Common myeloid progenitor, CD34-positive (primary cell): Measurements from ENCODE around the gene TOP2B.

Experiments
- CTCF ChIA-PET: fragments of 350-600 bp; sonication (Branson Sonifier 250); formaldehyde crosslinking; loops from one replicate; lab custom pipeline; 2021; ENCODE audit warnings: antibody characterized with exemption; lab: Charles Lee
- POLR2A ChIA-PET: fragments of 350-600 bp; sonication (Branson Sonifier 250); formaldehyde crosslinking; loops from one replicate; lab custom pipeline; 2021; ENCODE audit warnings: antibody characterized with exemption; lab: Charles Lee
- DNase-seq, 3 donors: peaks; one replicate each; pipeline versions ENCODE4 v3.0.0 to v3.0.0-alpha.2; 2013
- H3K27ac ChIP-seq, 2 experiments: 1 replicate in 1 of 2; 2 replicates in 1 of 2; pipeline ENCODE4 v1.7.0; 2013; ENCODE audit warnings: inconsistent platforms in 2 of 2, low read length in 2 of 2, mild to moderate bottlenecking in 2 of 2, low read depth in 1 of 2, moderate library complexity in 1 of 2; ENCODE audit not compliant: severe bottlenecking in 2 of 2, insufficient read depth in 1 of 2, poor library complexity in 1 of 2
- H3K27me3 ChIP-seq, 5 experiments: replicated peaks in 2 of 5; 1 replicate in 3 of 5; 2 replicates in 2 of 5; pipeline versions ENCODE4 v1.6.1 to v1.7.0; 2013; ENCODE audit warnings: low read length in 4 of 5, mild to moderate bottlenecking in 2 of 5, moderate library complexity in 2 of 5, inconsistent platforms in 1 of 5; ENCODE audit not compliant: insufficient read depth in 5 of 5, control insufficient read depth in 4 of 5
- H3K36me3 ChIP-seq, 4 experiments: 1 replicate in 2 of 4; 2 replicates in 2 of 4; pipeline versions ENCODE4 v1.6.1 to v1.7.0; 2013; ENCODE audit warnings: low read length in 3 of 4, control low read depth in 1 of 4, mild to moderate bottlenecking in 1 of 4; ENCODE audit not compliant: control insufficient read depth in 4 of 4, insufficient read depth in 4 of 4
- H3K4me1 ChIP-seq, 4 experiments: 1 replicate in 3 of 4; 2 replicates in 1 of 4; pipeline versions ENCODE4 v1.6.1 to v1.7.1; 2013; ENCODE audit warnings: low read length in 3 of 4, mild to moderate bottlenecking in 3 of 4, control low read depth in 1 of 4, inconsistent platforms in 1 of 4, moderate library complexity in 1 of 4; ENCODE audit not compliant: control insufficient read depth in 4 of 4, insufficient read depth in 4 of 4; ENCODE audit errors: control extremely low read depth in 1 of 4
- H3K4me3 ChIP-seq, 7 experiments: 1 replicate in 4 of 7; 2 replicates in 3 of 7; pipeline versions ENCODE4 v1.5.1 to v1.7.0; 2013; ENCODE audit warnings: mild to moderate bottlenecking in 7 of 7, low read length in 6 of 7, moderate library complexity in 6 of 7, inconsistent platforms in 2 of 7, low read depth in 2 of 7, control low read depth in 1 of 7; ENCODE audit not compliant: insufficient read depth in 4 of 7, control insufficient read depth in 1 of 7; ENCODE audit errors: extremely low read depth in 1 of 7
- H3K9me3 ChIP-seq, 5 experiments: 1 replicate in 4 of 5; 2 replicates in 1 of 5; pipeline versions ENCODE4 v1.6.1 to v1.7.1; 2013; ENCODE audit warnings: low read length in 4 of 5, mild to moderate bottlenecking in 2 of 5, inconsistent platforms in 1 of 5, low read depth in 1 of 5, moderate library complexity in 1 of 5; ENCODE audit not compliant: control insufficient read depth in 4 of 5, insufficient read depth in 2 of 5; ENCODE audit errors: control extremely low read depth in 1 of 5
- WGBS: methylation state at CpG from one replicate; pipeline ENCODE4 v1.1.5; 2013; ENCODE audit not compliant: insufficient coverage; 5-methylcytosine and 5-hydroxymethylcytosine counted together

TOP2B gene

DNA sequence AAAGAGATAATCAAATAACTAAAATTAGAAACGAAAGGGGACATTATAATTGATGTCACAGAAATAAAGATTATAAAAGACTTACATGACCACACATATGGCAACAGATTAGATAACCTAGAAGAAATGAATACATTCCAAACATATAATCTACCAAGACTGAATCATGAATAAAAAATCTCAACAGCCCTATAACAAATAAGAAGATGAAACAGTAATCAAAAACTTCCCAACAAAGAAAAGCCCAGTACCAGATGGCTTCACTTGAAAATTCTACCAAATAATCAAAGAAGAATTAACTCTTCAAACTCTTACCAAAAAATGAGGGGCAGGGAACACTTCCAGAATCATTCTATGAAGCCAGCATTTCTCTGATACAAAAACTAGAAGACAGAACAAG lies 11.8 kb downstream of the TOP2B start:
- WGBS, result no CpG with 5 or more reads among the region's 1 CpG
- peaks cover 0 to 11% (median 4%) of the 10 kb centered on the region in 4 experiments for H3K4me1 ChIP-seq
- CTCF ChIA-PET, result no interaction called here

DNA sequence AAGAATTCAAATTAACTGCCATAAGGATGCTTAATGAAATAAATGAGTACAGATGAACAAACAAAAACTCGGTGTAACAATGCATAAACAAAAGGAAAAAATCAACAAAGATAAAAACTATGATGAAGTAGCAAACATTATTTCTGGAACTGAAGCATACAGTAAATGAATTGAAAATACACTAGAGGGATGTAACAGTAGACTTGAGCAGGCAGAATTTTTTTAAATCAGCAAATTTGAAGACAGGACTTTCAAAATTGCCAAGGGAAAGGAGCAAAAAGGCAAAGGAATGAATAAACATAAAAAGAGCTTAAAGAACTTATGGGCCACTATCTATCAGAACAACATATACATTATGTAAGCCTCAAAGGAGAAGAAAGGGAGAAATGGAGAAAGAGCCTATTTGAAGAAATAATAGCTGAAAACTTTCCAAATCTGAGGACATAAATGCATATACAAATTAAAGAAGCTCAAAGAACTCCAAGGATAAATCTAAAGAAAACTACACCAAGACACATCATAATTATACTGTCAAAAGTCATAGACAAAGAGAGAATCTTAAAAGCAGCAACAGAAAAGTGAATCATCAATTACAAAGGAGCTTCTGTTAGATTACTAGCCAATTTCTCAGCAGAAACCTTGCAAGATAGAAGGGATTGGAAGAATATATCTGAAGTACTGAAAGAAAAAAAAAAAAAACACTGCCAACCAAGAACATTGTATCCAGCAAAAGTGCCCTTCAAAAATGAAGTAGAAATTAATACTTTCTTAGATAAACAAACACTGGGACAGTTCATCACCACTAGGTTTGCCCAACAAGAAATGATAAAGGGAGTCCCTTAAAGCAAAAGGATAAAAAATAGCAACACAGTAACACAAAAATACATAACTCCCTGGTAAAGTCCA lies 15.5 kb downstream of the TOP2B start:
- no CpG with 5 or more reads among the region's 1 CpG for WGBS
- Histone ChIP-seq H3K36me3 (peaks cover 3 to 12% (median 8%) of the 10 kb centered on the region in 4 experiments), H3K27ac (no peak overlapping the region), H3K4me3 (no peak overlapping the region), H3K4me1 (peaks cover 0 to 7% (median 2%) of the 10 kb centered on the region in 4 experiments), H3K27me3 (no peaks in the 10 kb centered on the region), H3K9me3 (peaks cover 4 to 21% (median 7%) of the 10 kb centered on the region in 5 experiments)
- CTCF ChIA-PET, result interaction anchor here (1.4 to 6.9 kb wide), 9 partner anchors 8 to 206 kb away, joined by 4 to 76 read pairs (median 11); no protein-coding TSS in a partner anchor
- POLR2A ChIA-PET, result no interaction called here
- DNase-seq, result peak in 2 of 3 donors; percentile 51 to 60

More for the DNA sequence above, 11.8 kb downstream of the TOP2B start:
- Histone ChIP-seq H3K4me3 (no peak overlapping the region), H3K36me3 (peaks cover 2 to 9% (median 5%) of the 10 kb centered on the region in 4 experiments), H3K27me3 (no peaks in the 10 kb centered on the region), H3K27ac (no peak overlapping the region), H3K9me3 (peaks cover 4 to 21% (median 7%) of the 10 kb centered on the region in 5 experiments)
- POLR2A ChIA-PET, result no interaction called here
- DNase-seq, result no peak

DNA sequence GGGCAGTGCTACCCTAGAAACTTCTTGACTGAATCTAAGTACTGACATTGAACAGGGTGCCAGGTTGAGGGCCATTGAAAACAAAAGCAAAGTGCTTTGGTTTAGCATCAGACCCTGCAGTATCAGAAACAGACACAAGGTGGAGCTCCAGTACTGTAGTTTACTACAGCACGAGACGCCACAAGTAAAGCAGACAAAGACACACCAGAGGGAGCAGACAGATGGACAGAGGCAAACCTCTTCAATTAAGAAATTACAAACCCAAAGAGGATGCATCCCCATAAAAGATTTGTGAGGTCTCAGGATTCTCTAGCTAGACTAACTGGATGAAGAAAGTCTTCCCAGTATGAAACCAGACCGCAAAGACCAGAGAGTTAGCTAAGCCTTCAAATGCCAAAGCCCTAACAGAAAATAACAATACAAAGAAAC lies 16.6 kb downstream of the TOP2B start:
- Histone ChIP-seq H3K27ac (no peak overlapping the region), H3K4me1 (peaks cover 0 to 7% (median 2%) of the 10 kb centered on the region in 4 experiments), H3K4me3 (no peak overlapping the region), H3K9me3 (peaks cover 4 to 21% (median 7%) of the 10 kb centered on the region in 5 experiments), H3K36me3 (peaks cover 7 to 21% (median 9%) of the 10 kb centered on the region in 4 experiments), H3K27me3 (no peaks in the 10 kb centered on the region)
- CTCF ChIA-PET, result interaction anchor here (0.9 to 6.9 kb wide), 22 partner anchors 8 to 263 kb away, joined by 3 to 76 read pairs (median 4); no protein-coding TSS in a partner anchor
- WGBS, result 73% methylated on average over 2 of the region's 3 CpGs
- POLR2A ChIA-PET, result interaction anchor here (0.9 kb wide), 1 partner anchor 10 kb away, joined by 3 read pairs; no protein-coding TSS in a partner anchor
- DNase-seq, result peak; percentile 86 to 92 (median 87)

DNA sequence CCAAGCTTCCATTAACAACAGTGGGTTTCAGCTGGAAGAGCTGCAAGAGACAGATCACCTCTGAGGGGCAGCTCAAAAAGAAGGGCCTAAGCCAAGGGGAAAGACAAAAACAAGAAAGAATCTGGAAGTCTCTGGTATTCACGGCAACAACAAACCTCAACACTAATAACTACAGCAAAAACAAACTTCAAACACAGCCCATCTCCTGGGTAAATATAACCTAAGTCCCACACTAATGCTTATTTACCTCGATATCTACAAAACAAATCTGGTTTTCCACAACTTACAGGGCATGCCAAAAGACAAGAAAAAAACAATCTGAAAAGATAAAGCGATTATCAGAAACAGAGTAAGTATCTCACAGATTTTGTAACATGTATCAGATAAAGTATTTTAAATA lies 29.7 kb downstream of the TOP2B start:
- Histone ChIP-seq H3K4me1 (no peaks in the 10 kb centered on the region), H3K9me3 (no peaks in the 10 kb centered on the region), H3K27ac (no peak overlapping the region), H3K4me3 (no peak overlapping the region), H3K27me3 (no peaks in the 10 kb centered on the region), H3K36me3 (peaks cover 14 to 74% (median 43%) of the 10 kb centered on the region in 4 experiments)
- WGBS, result 100% methylated on average over 1 of the region's 3 CpGs
- POLR2A ChIA-PET, result no interaction called here
- CTCF ChIA-PET, result interaction anchor here (1.3 to 4.1 kb wide), 2 partner anchors 13 to 14 kb away, joined by 3 to 22 read pairs; no protein-coding TSS in a partner anchor
- DNase-seq, result no peak

DNA sequence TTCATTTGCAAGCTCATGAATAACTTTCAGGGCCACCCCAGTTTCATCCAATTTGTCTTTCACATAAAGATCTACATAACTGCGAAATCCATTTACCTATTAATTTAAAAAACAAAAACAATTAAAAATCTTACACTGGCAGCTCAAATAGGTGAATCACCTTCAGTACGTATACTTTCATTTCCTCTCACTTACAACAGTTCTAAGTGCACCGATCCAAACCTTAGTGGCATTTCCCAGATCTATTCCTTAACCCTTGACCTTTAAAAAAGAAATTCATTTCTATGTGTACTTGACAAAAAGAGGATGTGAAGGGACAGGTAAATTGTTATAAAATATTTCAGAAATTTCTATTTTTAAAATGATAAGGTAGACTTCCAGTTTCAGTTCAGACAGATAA lies 30.8 kb downstream of the TOP2B start:
- Histone ChIP-seq H3K27ac (no peak overlapping the region), H3K27me3 (no peaks in the 10 kb centered on the region), H3K36me3 (peaks cover 17 to 77% (median 47%) of the 10 kb centered on the region in 4 experiments), H3K4me3 (no peak overlapping the region), H3K4me1 (no peaks in the 10 kb centered on the region), H3K9me3 (no peaks in the 10 kb centered on the region)
- no peak for DNase-seq
- ChIA-PET POLR2A (no interaction called here), CTCF (interaction anchor here (1.1 to 4.1 kb wide), 5 partner anchors 13 to 31 kb away, joined by 3 to 22 read pairs (median 4); no protein-coding TSS in a partner anchor)
- 88% methylated on average over 2 of the region's 3 CpGs for WGBS

DNA sequence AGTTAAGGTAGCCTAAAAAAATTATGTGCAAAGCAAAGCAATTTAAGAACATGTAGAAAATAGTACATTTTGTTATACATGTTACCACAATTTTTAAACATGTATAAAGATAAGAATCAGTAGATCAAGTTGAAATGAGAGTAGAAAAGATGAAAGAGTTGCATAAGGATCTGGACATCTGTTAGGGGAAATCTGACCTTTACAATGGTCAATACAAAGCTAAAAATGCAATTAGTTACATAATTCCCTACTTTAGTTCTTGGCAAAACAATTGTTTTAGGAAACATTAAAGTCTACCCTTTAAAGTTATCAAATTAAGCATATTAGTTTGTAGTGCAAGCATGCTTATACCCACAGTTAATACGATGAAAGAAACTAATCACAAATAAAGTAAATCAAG lies 32.7 kb downstream of the TOP2B start:
- no peaks in the 10 kb centered on the region for H3K4me1 ChIP-seq
- ChIA-PET POLR2A (no interaction called here), CTCF (no interaction called here)
- 100% methylated on average over 1 of the region's 1 CpG for WGBS
- peaks cover 20 to 82% (median 50%) of the 10 kb centered on the region in 4 experiments for H3K36me3 ChIP-seq
- no peak overlapping the region for H3K27ac ChIP-seq
- no peaks in the 10 kb centered on the region for H3K9me3 ChIP-seq
- H3K4me3 ChIP-seq, result no peak overlapping the region
- no peaks in the 10 kb centered on the region for H3K27me3 ChIP-seq
- DNase-seq, result no peak
